A549 treated with dexamethasone at 1 μM for 4 hours (cell line): ENCODE results near the gene GLTPD2. TPM values are rescaled to one million over a fixed set of nuclear protein-coding genes. Genes with fewer than 3 reads are reported as not detected.

Experiments
- total RNA-seq: library from RNA; stranded (reverse); fragments of 200-300 nt; extraction: Qiagen RNA extraction; gene quantifications from 5 replicates; pipeline ENCODE4 v1.2.3, GENCODE V29; 2022

Gene GLTPD2
- total RNA-seq: not detected in 5 replicates

DNA sequence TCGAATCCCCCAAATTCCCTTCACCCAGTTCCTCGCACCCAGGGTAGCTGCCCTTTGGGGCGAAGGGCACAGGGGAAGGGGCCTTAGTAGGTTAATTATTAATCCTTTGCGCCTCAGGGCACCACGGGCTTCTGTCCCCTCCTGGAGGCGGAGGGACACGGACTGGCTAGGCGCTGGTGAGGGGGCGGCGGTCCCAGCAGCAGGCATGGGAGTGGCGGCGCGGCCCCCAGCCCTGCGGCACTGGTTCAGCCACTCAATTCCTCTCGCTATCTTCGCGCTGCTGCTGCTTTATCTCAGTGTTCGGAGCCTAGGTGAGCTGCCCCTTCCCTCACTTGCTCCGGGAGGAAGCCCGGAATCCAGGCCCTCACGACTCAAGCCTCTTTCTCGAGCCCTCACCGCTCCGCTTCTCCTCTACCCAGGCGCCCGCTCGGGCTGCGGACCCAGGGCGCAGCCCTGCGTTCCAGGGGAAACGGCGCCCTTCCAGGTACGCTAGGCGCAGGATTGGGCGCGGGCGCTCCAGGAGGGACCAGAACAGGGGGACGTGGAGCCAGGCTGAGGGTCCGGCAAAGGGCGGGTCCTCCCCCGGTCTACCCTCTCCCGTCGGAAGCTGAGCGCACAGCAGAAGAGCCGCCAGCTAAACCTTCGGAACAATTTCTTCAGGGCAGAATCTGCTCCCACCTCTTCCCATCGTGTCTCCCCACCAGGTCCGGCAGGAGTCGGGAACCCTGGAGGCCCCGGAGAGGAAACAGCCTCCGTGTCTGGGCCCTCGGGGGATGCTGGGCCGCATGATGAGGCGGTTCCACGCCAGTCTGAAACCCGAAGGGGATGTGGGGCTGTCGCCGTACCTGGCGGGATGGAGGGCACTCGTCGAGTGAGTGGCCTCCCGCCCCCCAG is at the start of gene GLTPD2:
TSS of gene GLTPD2 (plus strand) at position 158 of the 894 bp plus-strand sequence. CDS start at position 206, 48 bp downstream.

DNA sequence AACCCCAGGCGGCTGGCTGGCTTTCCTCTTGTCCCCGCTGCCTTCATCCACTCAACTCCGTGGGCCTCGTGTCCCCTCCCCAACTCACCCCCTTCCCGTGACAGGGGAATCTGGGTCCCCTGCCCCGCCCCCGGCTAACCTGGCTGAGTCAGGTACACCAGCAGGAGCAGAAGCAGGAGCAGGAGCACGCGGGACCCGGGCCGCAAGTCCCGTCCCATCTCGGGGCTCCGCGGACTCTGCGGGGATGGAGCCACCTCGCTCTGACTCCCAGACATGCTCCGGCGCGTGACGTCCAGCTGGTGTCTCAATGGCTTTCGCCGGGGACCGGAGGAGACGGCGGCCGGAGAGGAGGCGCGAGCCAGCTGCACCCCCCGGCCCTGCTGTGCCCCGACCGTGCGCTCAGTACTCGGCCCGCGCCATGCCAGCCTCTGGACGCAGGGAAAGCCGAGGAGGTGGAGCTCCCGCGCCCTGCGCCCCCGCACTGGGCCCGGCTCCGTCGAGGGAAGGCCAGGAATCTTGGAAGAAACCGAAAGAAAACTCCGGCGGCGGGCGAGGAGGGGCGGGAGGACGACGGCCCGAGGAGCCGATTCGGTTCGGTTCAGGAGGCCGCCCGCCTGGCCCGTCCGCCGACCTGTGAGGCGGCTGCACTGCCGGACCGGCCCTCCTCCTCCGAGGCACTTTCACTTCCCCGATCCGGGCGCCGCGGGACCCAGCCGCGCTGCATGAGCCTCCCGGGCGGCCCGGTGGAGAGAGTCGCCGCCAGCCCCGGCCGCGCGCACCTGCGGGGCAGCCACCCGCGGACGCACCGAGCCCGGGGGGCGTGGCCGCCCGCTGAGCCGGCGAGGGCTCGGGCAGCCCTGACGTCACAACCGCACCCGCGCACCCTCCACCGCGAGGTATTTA is 49.4 kb upstream of the GLTPD2 start, which contains the start of the genes CXCL16 and ZMYND15:
TSS of gene CXCL16 (minus strand) at position 807 of the 903 bp plus-strand sequence. CDS start at position 218, 589 bp downstream.
TSS of gene ZMYND15 (plus strand) at position 712 of the 903 bp plus-strand sequence. CDS start 716 bp downstream, outside the sequence.

DNA sequence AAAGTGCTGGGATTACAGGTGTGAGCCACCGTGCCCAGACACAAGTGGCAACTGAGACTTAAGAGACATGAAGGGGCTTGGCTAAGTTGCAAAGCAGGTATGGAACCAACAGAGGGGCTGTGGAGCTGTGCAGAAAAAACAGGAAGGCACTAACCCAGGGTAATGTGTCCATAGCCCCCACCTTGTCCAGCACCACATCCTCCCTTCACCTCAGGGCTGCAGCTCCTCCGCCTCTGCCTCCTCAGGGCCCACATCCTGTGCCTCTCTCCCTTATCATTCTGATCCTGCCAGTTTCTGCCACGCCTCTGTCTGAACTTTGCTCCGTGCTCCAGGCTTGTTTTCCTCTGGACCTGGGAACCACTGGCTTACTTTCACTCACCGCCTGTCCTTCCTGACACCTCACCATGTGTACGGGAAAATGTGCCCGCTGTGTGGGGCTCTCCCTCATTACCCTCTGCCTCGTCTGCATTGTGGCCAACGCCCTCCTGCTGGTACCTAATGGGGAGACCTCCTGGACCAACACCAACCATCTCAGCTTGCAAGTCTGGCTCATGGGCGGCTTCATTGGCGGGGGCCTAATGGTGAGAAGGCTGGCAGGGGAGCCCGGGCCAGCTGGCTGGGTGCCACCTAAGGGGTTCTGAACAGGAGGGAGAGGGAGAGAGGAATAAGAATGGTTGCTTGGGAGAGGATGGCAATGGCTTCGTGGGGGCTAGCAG is 17.1 kb upstream of the GLTPD2 start, which contains the start of gene TM4SF5:
TSS of gene TM4SF5 (plus strand) at position 368 of the 716 bp plus-strand sequence. CDS start at position 405, 37 bp downstream.

DNA sequence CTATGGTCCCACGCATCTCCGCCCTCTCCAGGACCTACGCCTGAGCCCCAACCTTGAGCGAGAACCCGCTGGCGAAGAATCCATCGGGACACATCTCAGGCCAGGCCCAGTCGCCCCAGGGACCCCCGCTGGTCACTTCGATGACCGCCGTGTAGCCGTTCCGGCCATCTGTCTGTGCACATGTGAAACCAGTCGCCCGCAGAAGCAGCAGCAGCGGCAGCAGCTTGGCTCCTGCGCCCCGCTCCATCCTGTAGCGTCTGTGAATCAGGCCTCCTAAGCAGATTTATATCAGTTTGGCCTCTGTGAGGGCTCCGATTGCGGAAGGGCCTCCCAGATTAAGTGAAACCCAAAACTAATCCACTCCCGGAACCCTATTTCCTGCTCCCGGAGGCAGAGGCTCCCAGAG is 2.7 kb upstream of the GLTPD2 start, which contains the start of gene VMO1:
TSS of gene VMO1 (minus strand) at position 259 of the 406 bp plus-strand sequence. CDS start at position 247, 12 bp downstream.

DNA sequence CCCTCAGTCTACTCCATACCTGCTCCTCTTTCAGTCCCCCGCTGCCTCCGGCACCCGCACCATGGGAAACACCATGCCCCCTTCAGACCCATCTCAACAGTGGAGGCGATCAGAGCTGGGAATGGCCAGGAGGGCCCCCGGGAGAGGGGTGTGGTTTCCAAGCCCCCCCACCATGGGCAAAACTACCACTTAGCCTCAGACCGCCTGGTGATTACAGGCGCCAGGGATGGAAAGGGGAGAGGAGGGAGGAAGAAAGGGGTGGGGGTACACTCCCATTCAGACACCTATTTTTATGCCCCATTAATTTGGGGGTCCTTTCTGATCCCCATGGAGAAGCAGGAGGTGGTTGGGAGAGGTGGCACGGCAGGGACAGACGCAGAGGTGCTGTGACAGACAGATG is 13.5 kb downstream of the GLTPD2 start, which contains the start of gene C17orf114:
TSS of gene C17orf114 (minus strand) at position 101 of the 400 bp plus-strand sequence.

DNA sequence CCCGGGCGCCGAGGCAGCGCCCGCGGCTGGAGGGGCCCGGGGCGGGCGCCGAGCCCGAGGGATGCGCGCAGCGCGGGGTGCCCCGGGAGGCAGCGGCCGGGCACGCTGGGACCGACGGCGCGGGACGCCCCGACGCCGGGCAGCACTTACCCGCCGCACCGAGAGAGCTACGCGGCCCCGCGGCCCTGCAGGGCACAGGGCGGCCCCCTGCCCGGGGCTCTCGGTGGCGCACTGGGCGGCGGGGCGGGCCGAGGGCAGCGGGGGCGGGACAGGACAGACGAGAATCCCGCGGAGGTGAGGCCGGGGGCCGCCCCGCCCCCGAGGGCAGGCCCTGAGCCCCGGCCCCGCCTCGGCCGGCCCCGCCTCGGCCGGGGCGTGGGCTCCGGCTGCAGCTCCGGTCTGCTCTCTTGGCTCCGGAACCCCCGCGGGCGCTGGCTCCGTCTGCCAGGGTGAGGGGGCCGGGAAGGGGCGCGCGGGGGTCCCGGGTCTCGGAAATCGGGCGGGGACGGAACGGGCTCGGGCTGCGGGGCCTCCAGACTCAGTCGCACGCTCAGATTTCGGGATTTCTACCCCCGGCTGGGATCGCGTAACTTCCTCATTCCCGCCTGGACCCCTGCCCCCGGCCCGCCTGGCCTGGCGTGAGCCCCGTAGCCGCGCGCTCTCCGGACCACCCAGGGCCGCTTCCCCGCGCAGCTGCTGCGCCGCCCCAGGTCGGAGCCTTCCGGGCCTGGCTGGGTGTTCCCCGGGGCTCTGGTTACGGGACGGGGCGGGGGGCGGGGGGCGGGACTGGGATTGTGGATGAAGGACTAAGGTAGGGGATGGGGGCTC is 18.2 kb downstream of the GLTPD2 start, which contains the start of gene PLD2:
TSS of gene PLD2 (plus strand) at position 376 of the 828 bp plus-strand sequence. CDS start 621 bp downstream, outside the sequence.

DNA sequence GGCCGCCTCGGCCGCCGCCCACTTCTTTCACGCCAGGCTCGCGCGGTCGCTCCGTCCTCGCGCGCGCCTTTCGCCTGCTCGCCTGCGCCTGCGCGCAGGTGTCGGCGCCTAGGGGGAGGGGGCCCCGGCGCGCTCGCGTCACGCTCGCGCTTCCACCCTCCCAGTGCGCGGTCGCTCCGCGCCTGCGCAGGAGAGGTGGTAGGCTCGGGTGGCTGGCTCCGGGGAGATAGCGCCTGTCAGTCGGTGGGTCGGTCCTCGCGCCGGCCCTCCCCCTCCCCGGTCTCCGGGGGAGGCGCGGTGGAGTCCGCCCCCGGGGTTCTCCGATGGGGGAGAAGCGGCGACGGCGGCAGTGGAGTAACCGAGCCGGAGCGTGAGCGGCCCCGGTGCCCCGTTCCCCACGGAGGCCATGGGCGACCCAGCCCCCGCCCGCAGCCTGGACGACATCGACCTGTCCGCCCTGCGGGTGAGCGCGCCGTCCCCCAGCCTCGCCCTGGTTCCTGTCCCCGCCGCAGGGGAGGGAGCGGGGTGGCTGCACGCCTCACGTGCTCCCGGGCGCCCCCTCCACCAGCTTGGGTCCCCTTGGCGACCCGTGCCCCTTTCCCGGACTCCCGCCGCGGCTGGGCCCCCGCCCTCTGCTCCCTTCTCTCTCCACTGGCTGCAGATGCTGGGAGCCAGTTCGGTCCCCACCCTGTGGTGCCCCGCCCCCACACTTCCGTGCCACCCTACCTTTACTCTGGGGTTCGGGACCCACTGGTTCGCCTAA is 44.6 kb downstream of the GLTPD2 start, which contains the start of gene MINK1:
TSS of gene MINK1 (plus strand) at position 163 of the 763 bp plus-strand sequence. CDS start at position 407, 244 bp downstream.

Other genes with a start within 250 kb of the GLTPD2 start
- 72.5 to 112 TPM (median 108 TPM) in 5 replicates for gene MYBBP1A, start 233.6 kb upstream of the GLTPD2 start, total RNA-seq
- gene GGT6, start 228.4 kb upstream of the GLTPD2 start, total RNA-seq: not detected in 5 replicates
- gene SMTNL2, start 204.4 kb upstream of the GLTPD2 start, total RNA-seq: 0.23 to 0.89 TPM (median 0.28 TPM) in 5 replicates
- gene ALOX15, start 147.3 kb upstream of the GLTPD2 start, total RNA-seq: 0.07 to 0.24 TPM (median 0.15 TPM) in 5 replicates
- 53.4 to 77.7 TPM (median 76.7 TPM) in 5 replicates for gene PELP1, start 84.8 kb upstream of the GLTPD2 start, total RNA-seq
- 46.9 to 68.9 TPM (median 57.2 TPM) in 5 replicates for gene ARRB2, start 78.3 kb upstream of the GLTPD2 start, total RNA-seq
- 36.7 to 41.6 TPM (median 39.5 TPM) in 5 replicates for gene MED11, start 57.5 kb upstream of the GLTPD2 start, total RNA-seq
- gene ZMYND15, start 49.1 kb upstream of the GLTPD2 start, total RNA-seq: 0.32 to 0.52 TPM (median 0.40 TPM) in 5 replicates
- gene CXCL16, start 49.0 kb upstream of the GLTPD2 start, total RNA-seq: 13.7 to 21.8 TPM (median 21.1 TPM) in 5 replicates
- gene TM4SF5, start 17.1 kb upstream of the GLTPD2 start, total RNA-seq: 0.34 to 1.2 TPM (median 0.66 TPM) in 5 replicates
- gene VMO1, start 2.6 kb upstream of the GLTPD2 start, total RNA-seq: 0.81 to 1.2 TPM (median 1.0 TPM) in 5 replicates
- gene PSMB6, start 7.2 kb downstream of the GLTPD2 start, total RNA-seq: 454 to 502 TPM (median 480 TPM) in 5 replicates
- 16.1 to 28.8 TPM (median 21.3 TPM) in 5 replicates for gene PLD2, start 18.2 kb downstream of the GLTPD2 start, total RNA-seq
- gene MINK1, start 44.4 kb downstream of the GLTPD2 start, total RNA-seq: 37.4 to 64.7 TPM (median 58.2 TPM) in 5 replicates
- gene C17orf107, start 110.6 kb downstream of the GLTPD2 start, total RNA-seq: 0.26 to 0.39 TPM (median 0.28 TPM) in 5 replicates
- gene CHRNE, start 114.1 kb downstream of the GLTPD2 start, total RNA-seq: 0.05 to 0.25 TPM (median 0.06 TPM) in 3 of 5 replicates, not detected in the others
- not detected in 5 replicates for gene GP1BA, start 143.3 kb downstream of the GLTPD2 start, total RNA-seq
- 45.9 to 69.3 TPM (median 67.6 TPM) in 5 replicates for gene SLC25A11, start 151.1 kb downstream of the GLTPD2 start, total RNA-seq
- gene RNF167, start 151.3 kb downstream of the GLTPD2 start, total RNA-seq: 86.7 to 163 TPM (median 139 TPM) in 5 replicates
- gene PFN1, start 159.6 kb downstream of the GLTPD2 start, total RNA-seq: 2,234 to 3,252 TPM (median 3,174 TPM) in 5 replicates
- 39.2 to 50.6 TPM (median 42.0 TPM) in 5 replicates for gene ENO3, start 162.2 kb downstream of the GLTPD2 start, total RNA-seq
- 66.7 to 87.0 TPM (median 69.4 TPM) in 5 replicates for gene SPAG7, start 178.9 kb downstream of the GLTPD2 start, total RNA-seq
- gene CAMTA2, start 198.7 kb downstream of the GLTPD2 start, total RNA-seq: 19.4 to 41.9 TPM (median 36.7 TPM) in 5 replicates
- 1.0 to 1.9 TPM (median 1.5 TPM) in 5 replicates for gene INCA1, start 208.6 kb downstream of the GLTPD2 start, total RNA-seq
- 108 to 141 TPM (median 136 TPM) in 5 replicates for gene KIF1C, start 209.0 kb downstream of the GLTPD2 start, total RNA-seq
- gene SLC52A1, start 246.5 kb downstream of the GLTPD2 start, total RNA-seq: 0.34 to 1.0 TPM (median 0.65 TPM) in 5 replicates